GM19025 (cell line): ENCODE results near the gene NBEA.

Experiments used
- ATAC-seq: cut with Tn5 transposase; IDR thresholded peaks from one replicate; pipeline ENCODE4 v1.9.1; 2021; ENCODE audit warnings: mild to moderate bottlenecking, low read depth, moderate library complexity; ENCODE audit not compliant: unreplicated experiment

Gene NBEA

DNA sequence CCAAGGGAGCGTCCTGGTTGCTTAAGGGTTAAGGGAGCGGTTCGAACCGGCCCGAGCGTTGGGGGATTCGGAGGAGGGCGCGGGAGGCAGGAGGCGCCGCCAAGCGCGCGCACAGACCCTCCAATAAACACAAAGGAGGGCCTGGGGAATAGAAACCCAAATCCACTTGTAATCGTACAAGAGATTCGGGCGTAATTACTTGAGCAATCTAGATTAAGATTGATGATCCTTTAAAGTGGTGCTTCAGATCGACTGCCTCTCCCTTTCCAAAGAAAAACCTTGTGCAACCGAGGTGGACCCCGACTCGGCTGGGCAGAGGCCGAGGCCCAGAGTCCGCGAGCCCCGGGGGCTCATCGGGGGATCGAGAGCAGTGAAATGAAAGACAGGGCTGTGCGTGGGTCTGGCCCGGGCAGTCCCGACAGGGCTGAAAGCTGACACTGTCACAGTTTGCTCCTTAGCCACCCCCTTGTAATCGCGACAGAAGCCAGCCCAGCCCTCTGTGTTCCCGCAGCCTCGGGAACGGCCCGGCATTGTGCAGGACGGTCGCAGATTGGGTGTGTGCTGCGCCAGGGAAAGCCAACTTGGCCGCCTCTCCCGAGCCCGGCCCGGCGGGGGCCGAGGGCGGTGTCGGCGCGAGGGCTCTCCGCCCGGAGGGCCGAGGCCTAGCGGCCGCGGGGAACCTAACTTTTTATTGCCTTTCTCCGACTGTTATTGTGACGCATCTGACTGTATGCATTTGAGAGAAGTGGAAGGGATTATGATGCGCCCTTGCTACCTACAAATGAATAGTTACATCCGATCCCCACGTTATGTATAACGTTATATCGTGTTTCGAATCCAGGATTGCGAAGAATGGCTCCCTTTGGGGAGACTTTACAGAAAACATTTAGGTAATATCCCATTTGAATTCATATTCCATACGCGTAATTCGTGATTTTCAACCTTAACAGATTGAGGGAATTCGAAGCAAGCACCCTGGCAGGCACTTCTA lies 528.9 kb downstream of the NBEA start:
- no peak for ATAC-seq

DNA sequence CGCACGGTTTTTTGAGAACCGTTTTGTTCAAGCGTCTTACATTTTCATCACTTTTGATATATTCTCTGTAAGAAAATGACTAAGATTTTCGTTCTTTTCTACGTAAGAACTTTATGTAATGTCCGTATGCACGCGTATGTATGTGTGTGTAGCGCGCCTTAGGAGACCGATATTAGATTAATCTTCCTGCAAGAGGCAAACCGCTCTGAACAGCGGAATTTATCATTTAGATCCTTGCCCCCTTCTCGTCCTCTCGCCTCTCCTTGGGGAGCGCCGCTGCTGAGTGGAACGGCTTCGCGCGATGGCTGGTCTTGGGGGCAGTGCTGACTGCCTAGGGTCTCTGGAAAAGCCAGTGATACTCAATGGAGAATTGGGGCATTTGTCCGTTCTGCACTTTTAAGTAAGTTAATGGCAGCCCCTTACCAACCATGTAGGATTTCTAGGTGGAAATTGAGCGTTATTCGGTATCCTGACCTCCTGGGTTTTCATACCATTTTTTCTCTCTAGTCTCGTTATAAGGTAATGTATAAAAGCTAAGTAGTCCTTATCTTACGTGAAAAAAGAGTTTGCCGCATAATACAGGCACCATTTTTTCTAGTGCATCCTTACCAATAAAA lies 529.7 kb downstream of the NBEA start:
- ATAC-seq: no peak

DNA sequence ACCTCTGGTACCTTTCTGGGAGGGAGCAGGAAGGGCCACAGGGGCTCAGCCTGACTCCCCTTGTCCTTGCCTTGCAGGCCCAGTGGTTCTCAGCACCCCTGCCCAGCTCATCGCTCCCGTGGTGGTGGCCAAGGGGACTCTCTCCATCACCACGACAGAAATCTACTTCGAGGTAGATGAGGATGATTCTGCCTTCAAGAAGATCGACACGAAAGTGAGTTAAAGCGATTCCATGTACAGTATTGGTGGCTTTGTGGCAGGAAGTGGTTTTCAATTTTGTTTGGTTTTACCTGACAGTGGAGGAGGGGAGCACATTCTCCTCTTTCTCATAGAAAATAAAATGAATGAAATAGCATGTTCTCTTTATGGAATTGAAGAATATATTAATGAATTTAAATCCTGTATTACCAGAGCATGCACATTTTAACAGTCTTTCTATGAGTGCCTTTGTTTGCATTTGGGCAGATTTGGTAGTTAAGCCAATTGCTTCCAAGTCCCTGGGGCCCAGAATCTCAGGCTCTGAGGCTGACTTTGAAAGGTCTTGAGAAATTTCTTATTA lies 530.3 kb downstream of the NBEA start:
- no peak for ATAC-seq

GRCh38 chr13:35473206-35473775 lies 531.2 kb downstream of the NBEA start:
- no peak for ATAC-seq

DNA sequence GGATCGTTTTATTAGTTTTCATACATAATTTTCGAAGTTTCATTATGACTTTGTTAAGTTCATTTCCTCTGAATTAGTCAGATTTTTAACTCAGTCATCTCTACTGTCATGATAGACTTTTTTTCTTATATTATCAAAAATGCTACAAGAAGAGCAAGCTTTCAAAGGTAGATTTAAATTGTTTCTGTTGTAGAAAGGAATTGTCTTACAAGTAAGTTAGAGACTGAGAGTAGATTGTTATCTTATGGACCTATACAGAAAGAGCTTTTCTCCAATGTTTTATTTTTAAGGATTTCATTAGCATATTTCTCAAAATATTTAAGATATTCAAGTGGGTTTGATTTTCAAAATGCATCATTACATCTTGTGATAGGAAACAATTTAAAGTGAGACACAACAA lies 531.7 kb downstream of the NBEA start:
- ATAC-seq: no peak

DNA sequence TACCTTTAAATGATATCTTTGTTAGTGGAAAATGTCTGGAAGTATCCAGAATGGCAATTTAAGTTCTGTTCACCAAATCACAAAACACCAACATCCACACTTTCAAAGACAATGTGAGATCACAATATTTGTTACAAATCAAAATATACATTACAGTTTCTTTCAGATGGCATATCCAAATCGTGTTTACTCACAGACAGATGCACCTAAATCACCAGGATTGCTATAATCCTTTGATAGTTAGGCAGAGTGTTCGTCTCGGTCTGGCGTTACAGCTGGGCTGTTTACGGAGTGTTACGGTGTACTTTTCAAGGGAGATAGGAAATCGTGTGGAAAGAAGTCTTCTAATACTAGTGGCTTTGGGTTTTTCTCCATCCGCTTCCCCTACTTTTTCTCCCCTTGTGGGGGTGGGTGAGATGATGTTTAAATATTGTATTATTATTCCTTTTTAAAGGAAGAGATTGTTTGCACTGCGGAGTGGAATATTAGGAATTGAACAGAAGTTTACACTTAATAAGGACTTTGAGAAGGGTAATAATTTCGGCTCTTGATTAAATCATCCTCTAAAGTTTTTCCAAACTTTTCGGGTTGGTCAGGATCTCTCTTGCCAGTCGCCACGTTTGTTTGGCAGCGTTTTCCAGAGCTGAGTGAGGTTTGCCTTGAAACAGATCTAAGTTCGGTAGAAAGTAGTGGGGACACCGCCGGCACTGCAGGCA lies 532.6 kb downstream of the NBEA start:
- ATAC-seq: no peak

GRCh38 chr13:35475212-35475959 lies 533.3 kb downstream of the NBEA start:
- ATAC-seq: no peak

- ATAC-seq: no peak
These were observed 534.2 kb downstream of the NBEA start, which contains the start of gene MAB21L1 for GRCh38 chr13:35475960-35476943. Gene MAB21L1, minus strand, starts transcription at chr13:35476689. Its CDS starts 551 bp downstream, at chr13:35476138.

DNA sequence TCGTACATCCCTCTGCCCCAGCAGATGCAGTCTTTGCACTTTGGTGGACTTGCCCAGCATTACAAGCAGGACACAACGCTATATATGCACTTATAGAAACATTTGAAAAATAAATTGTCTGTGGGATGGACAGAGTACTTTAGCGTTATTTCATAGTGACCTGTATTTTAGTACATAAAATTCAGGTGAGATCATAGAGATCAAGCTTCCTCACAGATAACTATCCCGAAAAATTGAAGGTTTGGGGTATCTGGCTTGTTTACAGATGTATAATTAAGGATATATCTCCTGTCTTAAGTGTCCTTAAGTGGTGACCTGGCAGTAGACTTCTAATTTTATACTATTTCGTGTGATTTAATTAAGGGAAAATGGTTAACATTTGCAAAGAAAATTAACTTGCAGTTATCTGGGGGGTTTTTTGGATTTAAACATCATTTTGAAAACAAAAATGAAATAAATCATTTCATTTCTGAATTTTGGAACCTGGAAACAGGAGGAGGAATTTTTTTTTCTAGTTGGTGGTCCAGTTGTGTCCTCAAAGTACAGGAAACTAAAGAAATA lies 535.4 kb downstream of the NBEA start:
- ATAC-seq: no peak

DNA sequence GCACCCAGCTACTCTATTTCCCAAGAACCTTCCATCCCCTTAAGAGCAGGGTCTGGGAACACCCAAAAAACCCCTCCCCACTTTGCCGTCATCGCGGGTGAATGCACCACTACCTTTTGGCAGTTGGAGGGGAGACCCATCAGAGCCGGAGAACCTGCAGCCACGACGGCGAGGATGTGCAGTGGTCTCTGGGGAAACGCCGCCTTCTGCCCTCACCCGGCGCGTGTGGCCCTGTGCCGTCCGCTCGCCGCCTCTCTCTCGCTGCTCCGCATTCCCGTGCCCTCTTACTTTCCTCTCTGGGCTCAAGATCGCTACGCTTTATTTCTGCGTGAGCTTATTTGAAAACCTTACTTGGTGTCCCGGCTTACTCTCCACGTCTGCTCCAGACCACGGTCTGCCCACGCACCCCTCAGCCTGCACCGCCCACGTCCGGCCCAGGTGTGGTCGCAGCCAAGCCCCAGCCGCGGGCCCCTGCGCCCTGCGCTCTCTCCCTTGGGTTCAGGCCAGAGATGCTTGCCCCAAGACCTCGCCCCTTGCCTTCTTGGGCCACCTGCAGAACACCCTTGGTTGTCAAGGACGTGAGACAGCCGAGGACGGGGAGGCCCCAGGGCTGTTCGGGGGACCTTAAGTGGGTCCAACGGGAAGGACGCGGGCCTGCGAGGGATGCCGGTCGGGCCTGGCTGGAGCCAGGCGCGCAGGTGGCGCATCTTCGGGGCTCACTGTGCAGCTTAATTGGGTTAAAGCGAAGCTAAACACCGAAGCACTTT lies 536.4 kb downstream of the NBEA start:
- ATAC-seq: no peak

GRCh38 chr13:35479038-35479492 lies 537.0 kb downstream of the NBEA start:
- ATAC-seq: no peak

- ATAC-seq: no peak
These were observed 537.6 kb downstream of the NBEA start for GRCh38 chr13:35479706-35480105.

DNA sequence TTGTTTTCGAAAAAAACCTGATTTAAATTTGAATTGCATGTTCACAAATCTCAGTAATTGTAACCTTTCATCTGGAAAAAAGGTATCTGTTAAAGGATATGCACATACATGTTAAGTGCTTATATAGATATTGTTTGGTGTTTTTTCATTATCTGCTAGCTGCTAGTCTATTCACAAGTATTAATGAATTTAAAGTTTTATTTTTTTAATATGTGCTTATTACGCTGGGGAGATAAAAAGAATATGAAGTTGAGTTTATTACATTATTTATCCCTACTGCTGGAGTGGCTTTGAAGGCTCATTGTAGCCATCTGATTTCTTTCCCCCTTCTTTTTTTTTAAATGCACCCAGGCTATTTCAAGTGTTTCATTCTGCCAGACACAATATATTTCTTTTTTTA lies 538.3 kb downstream of the NBEA start:
- ATAC-seq: no peak

GRCh38 chr13:35481777-35482176 lies 539.7 kb downstream of the NBEA start:
- no peak for ATAC-seq

DNA sequence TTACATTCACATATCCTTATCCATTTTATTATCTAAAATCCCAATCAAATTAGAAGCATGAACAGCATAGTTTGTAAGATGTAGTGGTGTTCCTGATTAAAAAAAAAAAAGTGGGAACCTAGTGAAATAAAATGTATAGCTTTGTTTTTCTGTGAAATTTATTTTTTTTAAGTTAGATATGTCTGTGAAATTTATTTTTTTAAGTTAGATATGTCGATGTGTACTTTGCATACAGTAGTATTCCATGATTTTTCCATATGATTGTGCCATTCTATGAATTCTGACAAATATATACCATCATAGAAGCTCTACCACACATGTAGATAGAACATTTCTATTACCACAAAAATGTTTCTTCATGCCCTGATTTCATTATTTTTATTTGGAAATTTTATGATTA lies 540.5 kb downstream of the NBEA start:
- no peak for ATAC-seq

DNA sequence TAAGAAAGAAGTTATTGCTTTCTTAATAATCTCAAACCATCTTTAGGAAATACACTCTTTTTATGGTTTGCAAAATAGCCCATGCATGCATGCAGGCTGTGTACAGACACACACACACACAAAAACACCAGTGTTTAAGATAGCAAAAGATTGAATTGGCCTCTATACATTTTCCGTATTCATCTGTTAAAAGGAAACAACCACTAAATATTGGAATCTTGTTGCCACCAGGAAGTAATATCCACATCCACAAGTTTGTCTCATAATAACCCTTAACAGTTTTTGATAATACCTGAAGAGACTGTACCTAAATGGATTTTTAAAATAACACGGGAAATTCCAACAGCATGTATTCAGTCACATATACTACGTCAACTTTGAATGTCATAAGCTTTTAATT lies 541.7 kb downstream of the NBEA start:
- no peak for ATAC-seq

- ATAC-seq: no peak
These were observed 542.3 kb downstream of the NBEA start for GRCh38 chr13:35484384-35484783.
